ENCODE data around the gene RANBP1.

The RANBP1 gene

GRCh38 chr22:20089226-20089976 lies 26.5 kb upstream of the RANBP1 start:
- DNase-seq, result no peak

- peak; percentile 48 for DNase-seq
These were observed 25.8 kb upstream of the RANBP1 start for GRCh38 chr22:20089977-20090729.

- no peak for DNase-seq
These were observed 25.1 kb upstream of the RANBP1 start for GRCh38 chr22:20090730-20091240.

GRCh38 chr22:20091690-20092476 lies 24.0 kb upstream of the RANBP1 start:
- DNase-seq, result no peak

GRCh38 chr22:20092477-20092854 lies 23.4 kb upstream of the RANBP1 start:
- DNase-seq, result no peak

- no peak for DNase-seq
These were observed 22.3 kb upstream of the RANBP1 start for GRCh38 chr22:20093418-20094196.

- no peak for DNase-seq
These were observed 21.6 kb upstream of the RANBP1 start for GRCh38 chr22:20094197-20094807.

GRCh38 chr22:20095521-20095920 lies 20.4 kb upstream of the RANBP1 start:
- no peak for DNase-seq

GRCh38 chr22:20096574-20097420 lies 19.1 kb upstream of the RANBP1 start:
- no peak for DNase-seq

- no peak for DNase-seq
These were observed 16.7 kb upstream of the RANBP1 start for GRCh38 chr22:20099099-20099711.

- DNase-seq, result no peak
These were observed 14.3 kb upstream of the RANBP1 start for GRCh38 chr22:20101638-20102037.

- no peak for DNase-seq
These were observed 13.6 kb upstream of the RANBP1 start for GRCh38 chr22:20102203-20102780.

- DNase-seq, result no peak
These were observed 10.3 kb upstream of the RANBP1 start for GRCh38 chr22:20105456-20106204.

- DNase-seq, result no peak
These were observed 9.6 kb upstream of the RANBP1 start for GRCh38 chr22:20106205-20106848.

- no peak for DNase-seq
These were observed 9.1 kb upstream of the RANBP1 start for GRCh38 chr22:20106849-20107237.

- no peak for DNase-seq
These were observed 8.4 kb upstream of the RANBP1 start for GRCh38 chr22:20107471-20107901.

- DNase-seq, result no peak
These were observed 7.8 kb upstream of the RANBP1 start for GRCh38 chr22:20107951-20108756.

GRCh38 chr22:20108757-20109230 lies 7.1 kb upstream of the RANBP1 start:
- DNase-seq, result no peak

Data from fibroblast of skin of back (primary cell).